HG02943 (cell line): ENCODE measurements around the gene TPCN2.
"Not testable (repeated sequence)": the region's sequence is repeated elsewhere in the genome, so short reads cannot be mapped to it uniquely, and the experiment has no call there.

Experiments
- ATAC-seq: cut with Tn5 transposase; IDR thresholded peaks from one replicate; pipeline ENCODE4 v1.9.1; 2021; ENCODE audit warnings: mild to moderate bottlenecking, low read depth, moderate library complexity; ENCODE audit not compliant: unreplicated experiment

Gene TPCN2

GRCh38 chr11:69071956-69072355, 23.2 kb downstream of the TPCN2 start:
- no peak for ATAC-seq

DNA sequence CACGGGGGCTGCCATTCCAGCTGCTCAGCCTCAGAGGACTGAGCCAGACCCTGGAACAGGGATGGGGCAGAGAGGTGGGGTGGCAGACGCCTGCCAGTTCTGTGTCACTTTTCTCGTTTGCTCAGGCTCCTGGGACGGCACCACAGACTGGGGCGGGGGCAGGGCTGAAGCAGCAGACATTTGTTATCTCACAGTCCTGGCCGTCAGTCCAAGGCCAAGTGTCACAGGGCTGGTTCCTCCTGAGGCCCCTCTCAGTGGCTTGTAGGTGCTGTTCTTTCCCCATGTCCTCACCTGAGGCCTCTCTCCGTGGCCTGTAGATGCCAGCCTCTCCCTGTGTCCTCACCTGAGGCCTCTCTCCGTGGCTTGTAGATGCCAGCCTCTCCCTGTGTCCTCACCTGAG, 24.7 kb downstream of the TPCN2 start:
- no peak for ATAC-seq

GRCh38 chr11:69074375-69075140, 25.8 kb downstream of the TPCN2 start:
- ATAC-seq = no peak

DNA sequence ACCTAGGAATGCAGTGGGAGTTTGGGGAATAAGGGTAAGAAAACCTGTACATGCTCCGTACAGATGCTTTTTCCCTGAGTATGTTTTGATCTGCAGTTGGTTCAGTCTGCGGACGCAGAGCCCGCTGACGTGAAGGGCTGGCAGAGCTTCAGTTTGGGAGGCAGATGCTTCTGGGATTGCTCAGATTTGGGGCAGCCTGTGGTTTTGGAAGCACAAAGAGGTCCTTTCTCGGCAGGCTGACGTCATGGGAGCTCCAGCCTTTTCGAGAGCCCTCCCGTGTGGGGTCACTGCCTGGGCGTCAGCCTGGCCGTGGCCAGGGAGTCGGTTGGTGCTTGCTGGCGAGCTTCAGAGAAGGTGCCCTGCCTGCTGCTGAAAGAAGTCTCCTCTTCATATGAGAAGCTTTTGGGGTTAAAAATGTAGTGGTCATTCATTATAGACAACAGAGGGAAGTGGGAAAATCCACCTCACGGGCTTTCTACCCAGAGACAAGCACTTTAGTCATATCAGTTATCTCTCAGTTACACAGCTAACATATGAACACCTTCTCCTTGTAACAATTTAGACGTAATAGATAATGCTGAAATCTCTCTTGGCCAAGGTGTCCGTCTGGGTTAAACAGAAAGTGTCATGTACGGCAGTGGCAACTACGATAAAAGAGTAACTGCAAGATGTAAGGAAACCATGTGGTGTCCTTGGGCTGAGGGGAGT, 26.8 kb downstream of the TPCN2 start:
- no peak for ATAC-seq

GRCh38 chr11:69076129-69076791, 27.5 kb downstream of the TPCN2 start:
- ATAC-seq = no peak

DNA sequence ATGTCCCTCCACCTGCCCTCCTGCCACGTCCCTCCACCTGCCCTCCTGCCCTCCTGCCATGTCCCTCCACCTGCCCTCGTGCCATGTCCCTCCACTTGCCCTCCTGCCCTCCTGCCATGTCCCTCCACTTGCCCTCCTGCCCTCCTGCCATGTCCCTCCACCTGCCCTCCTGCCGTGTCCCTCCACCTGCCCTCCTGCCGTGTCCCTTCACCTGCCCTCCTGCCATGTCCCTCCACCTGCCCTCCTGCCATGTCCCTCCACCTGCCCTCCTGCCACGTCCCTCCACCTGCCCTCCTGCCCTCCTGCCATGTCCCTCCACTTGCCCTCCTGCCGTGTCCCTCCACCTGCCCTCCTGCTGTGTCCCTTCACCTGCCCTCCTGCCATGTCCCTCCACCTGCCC, 28.2 kb downstream of the TPCN2 start:
- ATAC-seq = not testable (repeated sequence)

DNA sequence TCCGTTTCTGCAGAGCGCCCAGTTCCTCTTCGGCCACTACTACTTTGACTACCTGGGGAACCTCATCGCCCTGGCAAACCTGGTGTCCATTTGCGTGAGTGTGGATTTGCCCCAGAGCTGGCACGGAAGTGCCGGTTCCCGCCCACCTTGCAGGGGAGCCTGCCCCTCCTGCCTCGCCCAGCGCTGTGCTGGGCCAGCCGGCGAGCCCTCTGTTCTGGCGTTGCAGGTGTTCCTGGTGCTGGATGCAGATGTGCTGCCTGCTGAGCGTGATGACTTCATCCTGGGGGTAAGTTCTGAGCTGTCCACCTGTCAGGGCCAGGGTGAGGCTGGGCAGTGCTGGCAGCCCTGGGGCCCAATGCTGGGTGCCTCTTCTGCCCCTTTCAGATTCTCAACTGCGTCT, 29.8 kb downstream of the TPCN2 start:
- no peak for ATAC-seq

DNA sequence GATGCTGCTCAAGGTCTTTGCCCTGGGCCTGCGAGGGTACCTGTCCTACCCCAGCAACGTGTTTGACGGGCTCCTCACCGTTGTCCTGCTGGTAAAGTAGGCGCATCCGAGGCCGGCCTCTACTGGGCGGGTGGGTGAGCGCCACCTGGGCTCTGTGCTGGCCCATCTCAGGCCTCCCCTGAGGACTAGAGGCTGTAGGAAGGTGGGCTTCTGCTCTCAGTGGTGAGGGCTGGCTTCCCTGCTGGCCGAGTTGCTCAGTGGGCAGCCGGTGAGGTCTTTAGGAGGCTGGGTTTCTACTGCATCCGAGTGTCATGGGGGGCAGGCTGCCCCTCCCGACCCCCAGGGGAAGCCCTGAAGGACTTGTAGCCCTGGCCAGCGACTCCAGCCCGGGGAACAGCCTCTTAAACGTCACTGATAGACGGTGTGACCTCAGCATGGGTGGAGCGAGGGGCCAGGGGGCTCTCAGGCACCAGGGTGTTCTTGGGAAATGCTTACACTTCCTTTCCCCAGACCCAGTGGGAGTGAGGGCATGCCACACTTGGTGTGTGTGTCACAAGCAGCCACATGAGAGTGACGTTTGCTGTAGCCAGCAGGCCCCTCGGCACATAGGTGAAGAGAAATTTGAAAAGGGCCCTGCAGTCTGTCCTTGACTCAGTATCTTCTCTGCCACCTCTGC, 30.3 kb downstream of the TPCN2 start:
- ATAC-seq = no peak

DNA sequence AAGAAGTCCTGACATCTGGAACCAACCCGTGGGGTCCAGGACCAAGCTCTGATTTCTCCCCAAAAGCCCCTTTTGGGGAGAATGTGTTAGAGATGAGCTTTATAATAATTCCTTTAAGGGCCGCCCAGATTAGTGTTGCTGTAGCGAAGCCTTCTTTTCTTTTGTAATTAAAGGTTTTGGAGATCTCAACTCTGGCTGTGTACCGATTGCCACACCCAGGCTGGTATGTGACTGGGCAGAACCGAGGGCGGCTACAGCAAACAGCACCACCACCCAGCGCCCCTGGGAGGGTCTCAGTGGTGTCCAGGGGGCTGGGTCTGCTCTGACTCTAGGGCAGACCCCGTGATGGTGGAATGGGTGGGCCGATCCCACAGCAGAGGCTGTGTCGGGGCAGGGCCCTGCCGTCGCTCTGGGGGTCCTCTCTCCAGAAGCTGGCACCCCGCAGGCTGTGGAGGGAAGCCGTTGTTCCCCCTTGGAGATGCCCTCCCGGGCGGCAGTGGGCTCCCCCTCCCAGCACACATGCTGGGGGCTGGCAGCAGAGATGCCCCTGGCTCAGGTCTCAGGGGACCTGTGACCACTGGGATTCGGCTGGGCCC, 31.0 kb downstream of the TPCN2 start:
- no peak for ATAC-seq

DNA sequence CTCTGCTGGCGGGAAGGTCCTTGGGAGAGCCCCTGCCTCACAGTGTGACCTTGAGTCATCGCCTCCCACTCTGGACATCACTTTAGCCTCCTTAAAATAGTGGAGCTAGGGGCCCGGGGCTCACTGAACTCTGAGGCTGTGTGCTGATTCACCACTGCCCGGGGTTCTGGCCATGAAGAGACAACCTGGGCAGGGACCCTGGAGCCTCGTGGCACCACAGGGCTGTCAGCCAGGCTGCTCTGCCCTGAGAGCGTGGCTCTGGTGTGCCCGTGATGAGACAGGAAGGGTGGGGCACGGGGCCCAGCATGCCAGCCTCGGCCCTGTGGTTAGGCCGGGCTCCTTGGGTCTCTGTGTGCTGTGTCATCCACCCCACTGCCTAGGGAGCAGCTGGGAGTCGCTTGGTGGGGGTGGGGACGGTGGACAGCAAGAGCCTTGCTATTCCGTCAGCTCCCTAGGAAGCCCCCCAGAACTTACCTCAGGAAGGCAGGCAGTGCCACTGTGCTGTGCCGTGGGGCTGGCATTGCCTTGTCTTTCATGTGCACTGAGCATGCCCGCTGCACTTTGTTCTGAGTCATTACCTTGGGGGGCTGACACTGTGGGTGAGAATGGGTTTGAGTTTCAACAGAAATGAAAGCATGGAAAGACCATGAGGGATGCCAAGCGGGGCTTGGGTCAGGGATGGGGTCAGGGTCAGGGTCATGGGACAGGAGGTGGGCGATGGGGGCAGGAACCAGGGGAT, 31.7 kb downstream of the TPCN2 start:
- no peak for ATAC-seq

DNA sequence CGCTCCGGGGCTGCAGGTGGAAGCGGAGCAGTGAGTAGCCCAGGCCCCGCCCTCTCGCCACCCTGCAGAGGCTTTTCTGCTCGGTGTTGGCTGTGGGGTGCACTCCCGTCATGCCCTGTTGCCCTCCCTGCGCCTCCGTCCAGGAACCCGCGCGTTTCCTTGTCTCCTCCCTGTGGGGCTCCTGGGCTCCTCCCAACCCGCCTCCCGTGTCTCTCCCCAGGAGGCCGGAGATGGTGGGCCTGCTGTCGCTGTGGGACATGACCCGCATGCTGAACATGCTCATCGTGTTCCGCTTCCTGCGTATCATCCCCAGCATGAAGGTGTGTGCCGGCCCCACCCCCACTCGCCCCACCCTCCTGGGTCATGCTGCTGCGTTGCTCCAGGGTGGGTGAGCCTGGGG, 32.4 kb downstream of the TPCN2 start:
- ATAC-seq = no peak

DNA sequence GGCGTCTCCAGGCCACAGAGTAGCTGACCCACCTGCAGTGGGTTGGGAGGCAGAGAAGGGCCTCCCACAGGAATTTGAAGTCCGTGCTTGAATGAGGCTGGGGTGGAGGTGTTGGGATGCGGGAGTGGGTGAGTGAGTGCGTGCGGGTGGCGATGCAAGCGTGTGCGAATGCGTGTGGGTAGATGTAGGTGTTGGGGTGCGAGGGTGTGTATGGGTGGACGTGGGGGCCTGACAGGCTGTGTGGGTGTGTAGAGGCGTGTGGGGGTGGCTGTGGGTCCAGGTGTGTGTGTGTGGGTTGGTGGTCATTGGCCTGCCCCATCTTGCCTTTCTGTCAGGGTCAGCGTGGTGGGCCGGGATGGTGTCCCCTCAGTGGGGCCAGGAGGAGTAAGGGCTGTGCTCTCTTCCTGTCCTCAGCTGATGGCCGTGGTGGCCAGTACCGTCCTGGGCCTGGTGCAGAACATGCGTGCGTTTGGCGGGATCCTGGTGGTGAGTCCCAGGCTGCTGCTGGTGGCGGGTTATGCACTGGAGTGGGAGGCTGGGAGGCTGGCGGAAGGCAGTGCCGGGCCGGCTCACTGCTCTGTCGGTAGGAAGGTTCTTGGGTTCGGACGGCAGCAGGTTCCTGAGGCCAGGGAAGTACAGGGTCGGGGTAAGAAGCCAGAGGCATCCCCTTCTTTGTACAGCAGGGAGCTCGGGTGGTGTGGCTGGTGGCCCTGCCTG, 35.0 kb downstream of the TPCN2 start:
- ATAC-seq = no peak

- ATAC-seq = no peak
Observed at GRCh38 chr11:69084371-69084770, 35.6 kb downstream of the TPCN2 start.

GRCh38 chr11:69085490-69086095, 36.9 kb downstream of the TPCN2 start:
- no peak for ATAC-seq

DNA sequence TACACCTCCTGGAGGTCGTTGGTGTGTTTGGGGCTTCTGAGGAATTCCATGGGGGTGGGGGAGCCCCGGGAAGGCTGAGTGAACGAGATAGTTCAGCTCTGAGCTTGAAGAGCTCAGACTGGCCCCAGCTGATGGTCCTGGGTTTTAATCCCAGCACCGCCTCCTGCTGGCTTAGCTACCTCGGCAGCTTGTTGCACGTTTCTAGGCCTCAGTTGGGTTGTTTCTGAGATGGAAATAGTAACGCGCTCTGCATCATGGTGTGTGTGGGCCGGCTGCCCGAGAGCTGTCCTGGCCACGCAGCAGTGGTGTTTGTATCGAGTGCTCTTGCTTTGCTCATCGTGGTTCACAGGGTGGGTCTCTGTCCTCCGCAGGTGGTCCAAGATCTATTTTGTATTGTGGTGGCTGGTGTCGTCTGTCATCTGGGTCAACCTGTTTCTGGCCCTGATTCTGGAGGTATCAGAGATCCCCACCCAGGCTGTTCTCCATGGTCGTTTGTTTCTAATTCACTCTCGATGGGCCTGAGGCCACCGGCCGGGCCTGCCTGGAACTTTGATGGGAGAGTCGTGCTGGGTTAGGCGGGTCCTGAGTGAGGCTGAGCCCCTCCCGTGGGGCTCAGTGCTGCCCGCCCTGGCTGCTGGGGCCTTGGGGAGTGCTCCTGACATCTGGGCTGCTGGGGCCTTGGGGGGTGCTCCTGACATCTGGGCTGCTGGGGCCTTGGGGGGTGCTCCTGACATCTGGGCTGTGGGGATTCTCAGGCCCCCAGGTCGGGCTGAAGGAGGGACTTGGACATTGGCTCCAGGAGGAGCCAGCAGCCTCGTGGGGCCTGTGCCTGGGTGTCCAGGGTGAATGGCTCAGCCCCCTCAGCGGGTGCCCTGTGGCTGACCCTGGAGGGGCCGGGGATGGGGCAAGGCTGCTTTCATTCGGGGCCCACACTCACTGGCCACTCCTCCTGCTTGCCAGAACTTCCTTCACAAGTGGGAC, 37.7 kb downstream of the TPCN2 start:
- ATAC-seq = no peak

DNA sequence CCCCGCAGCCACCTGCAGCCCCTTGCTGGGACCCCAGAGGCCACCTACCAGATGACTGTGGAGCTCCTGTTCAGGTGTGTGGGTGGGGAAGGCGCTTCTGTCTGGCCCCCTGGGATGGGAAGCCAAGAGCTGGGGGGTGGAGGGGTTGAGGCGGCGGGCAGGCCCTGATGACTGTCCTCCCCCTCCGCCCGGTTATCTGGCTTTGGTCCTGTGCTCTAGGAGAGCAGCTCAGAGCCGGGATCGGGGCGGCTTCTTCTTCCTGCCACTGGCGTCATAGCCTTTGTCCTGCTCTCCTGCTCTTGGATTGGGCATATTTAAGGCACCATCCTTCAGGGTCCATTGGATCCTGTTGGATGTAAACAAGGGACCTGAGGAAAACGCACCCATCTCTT, 38.4 kb downstream of the TPCN2 start:
- ATAC-seq = no peak

DNA sequence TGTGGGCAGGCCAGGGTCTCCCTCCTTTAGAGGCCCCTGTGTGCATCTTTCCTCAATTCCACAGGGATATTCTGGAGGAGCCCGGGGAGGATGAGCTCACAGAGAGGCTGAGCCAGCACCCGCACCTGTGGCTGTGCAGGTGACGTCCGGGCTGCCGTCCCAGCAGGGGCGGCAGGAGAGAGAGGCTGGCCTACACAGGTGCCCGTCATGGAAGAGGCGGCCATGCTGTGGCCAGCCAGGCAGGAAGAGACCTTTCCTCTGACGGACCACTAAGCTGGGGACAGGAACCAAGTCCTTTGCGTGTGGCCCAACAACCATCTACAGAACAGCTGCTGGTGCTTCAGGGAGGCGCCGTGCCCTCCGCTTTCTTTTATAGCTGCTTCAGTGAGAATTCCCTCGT, 39.1 kb downstream of the TPCN2 start:
- ATAC-seq = no peak

DNA sequence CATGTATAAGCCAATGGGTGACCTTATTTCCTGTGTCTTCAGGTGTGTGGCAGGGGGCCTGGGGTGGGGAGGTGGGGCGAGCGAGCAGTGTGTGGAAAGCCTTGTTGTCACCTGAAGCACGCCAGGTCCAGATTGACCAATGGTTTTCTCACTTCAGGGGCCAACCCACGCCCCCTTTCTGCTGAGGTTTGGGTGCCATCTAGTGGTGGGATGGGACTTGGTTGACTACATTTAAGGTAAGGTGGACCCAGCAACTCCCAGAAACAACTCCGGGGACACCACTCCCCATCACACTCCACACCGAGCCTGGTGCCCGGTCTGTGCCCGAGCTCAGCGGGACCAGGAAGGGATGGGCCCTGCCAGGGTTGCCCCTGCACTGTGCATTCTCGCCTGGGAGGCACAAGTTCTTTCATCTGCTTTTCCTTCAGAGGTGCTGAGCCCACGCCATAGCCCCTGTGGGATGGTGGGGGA, 40.0 kb downstream of the TPCN2 start:
- no peak for ATAC-seq
